ENCODE data around the gene WDR33. TPM values are rescaled to one million over a fixed set of nuclear protein-coding genes. Genes with fewer than 3 reads are reported as not detected.

The WDR33 gene
- total and polyA plus RNA-seq, 8 donors, result 7.9 to 99.9 (median 20.3) TPM

DNA sequence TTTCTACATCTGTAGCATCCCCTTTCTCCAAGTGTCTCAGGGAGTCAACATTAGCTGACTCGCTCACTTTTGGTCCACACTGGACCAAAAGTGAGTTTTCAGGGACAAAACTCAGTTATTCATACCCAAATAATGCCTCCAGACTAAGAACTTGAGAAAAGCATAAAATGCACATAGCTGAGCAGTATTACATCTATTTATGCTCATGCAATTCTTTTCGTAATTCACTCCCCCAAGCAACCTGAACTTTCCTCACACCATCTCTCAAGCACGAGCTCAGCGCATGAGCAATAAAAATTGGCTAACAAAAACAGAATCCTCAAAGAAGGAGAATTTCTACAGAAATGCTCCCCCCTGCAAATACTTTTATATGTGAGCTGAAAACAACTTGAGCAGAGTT is 92.7 kb downstream of the WDR33 start:
- Histone ChIP-seq H3K27ac (no peak overlapping the region), H3K9me3 (no peaks in the 10 kb centered on the region), H3K36me3 (peaks cover 34 to 91% (median 86%) of the 10 kb centered on the region in 4 donors), H3K27me3 (no peaks in the 10 kb centered on the region), H3K4me1 (no peaks in the 10 kb centered on the region), H3K4me3 (no peak overlapping the region)
- intact Hi-C loops (cut with DNase I; ENCODE audit: low total_unique reads), result no loop called here
- no peak for DNase-seq
- TF ChIP-seq POLR2AphosphoS5 (IDR thresholded peaks at IDR 0.05), result no peak
- WGBS, 5 donors, result 95 to 99% (median 99%) methylated on average over 4 of the region's 4 CpGs

DNA sequence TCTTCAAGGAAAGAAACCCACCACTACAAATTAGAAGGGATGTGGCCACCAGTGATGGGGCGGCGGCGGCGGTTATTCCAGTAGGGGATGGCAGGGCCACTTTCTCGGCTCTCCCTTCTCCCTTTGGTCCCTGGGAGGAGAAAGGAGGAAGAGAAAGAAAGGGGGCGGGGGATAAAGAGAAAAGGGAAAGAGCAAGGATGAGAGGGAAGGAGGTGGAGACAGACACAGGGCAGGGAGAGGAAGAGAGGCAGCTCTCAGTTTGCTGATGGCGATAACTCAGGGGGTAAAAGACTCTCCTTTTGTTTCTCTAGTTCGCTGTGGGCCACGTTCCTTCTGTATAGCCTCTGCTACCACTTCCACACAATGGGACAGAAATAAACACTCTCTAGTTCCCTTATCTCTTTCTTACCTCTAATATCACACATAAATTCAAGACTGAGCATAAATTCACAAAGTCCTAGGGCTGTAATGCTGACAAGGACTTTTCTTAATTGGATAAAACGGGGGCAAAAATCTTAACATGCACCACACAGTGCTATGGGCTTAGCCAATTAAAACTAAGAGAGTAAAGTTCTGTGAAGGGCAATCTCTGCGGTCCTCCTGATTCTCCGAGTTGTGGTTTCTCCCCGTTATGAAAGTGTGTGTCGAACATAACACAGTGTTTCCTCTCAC is 95.1 kb downstream of the WDR33 start:
- intact Hi-C loops (cut with DNase I; ENCODE audit: low total_unique reads), result no loop called here
- WGBS, 5 donors, result 91 to 95% (median 93%) methylated on average over 14 of the region's 14 CpGs
- no peak overlapping the region for H3K27ac ChIP-seq
- TF ChIP-seq, protein P1, sequence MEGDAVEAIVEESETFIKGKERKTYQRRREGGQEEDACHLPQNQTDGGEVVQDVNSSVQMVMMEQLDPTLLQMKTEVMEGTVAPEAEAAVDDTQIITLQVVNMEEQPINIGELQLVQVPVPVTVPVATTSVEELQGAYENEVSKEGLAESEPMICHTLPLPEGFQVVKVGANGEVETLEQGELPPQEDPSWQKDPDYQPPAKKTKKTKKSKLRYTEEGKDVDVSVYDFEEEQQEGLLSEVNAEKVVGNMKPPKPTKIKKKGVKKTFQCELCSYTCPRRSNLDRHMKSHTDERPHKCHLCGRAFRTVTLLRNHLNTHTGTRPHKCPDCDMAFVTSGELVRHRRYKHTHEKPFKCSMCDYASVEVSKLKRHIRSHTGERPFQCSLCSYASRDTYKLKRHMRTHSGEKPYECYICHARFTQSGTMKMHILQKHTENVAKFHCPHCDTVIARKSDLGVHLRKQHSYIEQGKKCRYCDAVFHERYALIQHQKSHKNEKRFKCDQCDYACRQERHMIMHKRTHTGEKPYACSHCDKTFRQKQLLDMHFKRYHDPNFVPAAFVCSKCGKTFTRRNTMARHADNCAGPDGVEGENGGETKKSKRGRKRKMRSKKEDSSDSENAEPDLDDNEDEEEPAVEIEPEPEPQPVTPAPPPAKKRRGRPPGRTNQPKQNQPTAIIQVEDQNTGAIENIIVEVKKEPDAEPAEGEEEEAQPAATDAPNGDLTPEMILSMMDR (IDR thresholded peaks at IDR 0.05), result no peak
- TF ChIP-seq EP300 (IDR thresholded peaks at IDR 0.05), result no peak
- TF ChIP-seq POLR2A (IDR thresholded peaks at IDR 0.05), result no peak
- TF ChIP-seq POLR2AphosphoS5 (IDR thresholded peaks at IDR 0.05), result no peak
- H3K36me3 ChIP-seq, result peaks cover 24 to 77% (median 69%) of the 10 kb centered on the region in 4 donors
- no peak overlapping the region for H3K4me3 ChIP-seq
- no peaks in the 10 kb centered on the region for H3K27me3 ChIP-seq
- no peaks in the 10 kb centered on the region for H3K9me3 ChIP-seq
- H3K4me1 ChIP-seq, result no peaks in the 10 kb centered on the region
- DNase-seq, result no peak

GRCh38 chr2:127713562-127713961 is 97.4 kb downstream of the WDR33 start:
- TF ChIP-seq, protein P1 (IDR thresholded peaks at IDR 0.05), result no peak
- TF ChIP-seq POLR2AphosphoS5 (IDR thresholded peaks at IDR 0.05) (no peak), POLR2A (IDR thresholded peaks at IDR 0.05) (no peak), EP300 (IDR thresholded peaks at IDR 0.05) (no peak)
- H3K36me3 ChIP-seq, result peaks cover 13 to 77% (median 68%) of the 10 kb centered on the region in 4 donors
- no peaks in the 10 kb centered on the region for H3K27me3 ChIP-seq
- H3K27ac ChIP-seq, result no peak overlapping the region
- no peak for DNase-seq
- intact Hi-C loops (cut with DNase I; ENCODE audit: low total_unique reads), result no loop called here
- H3K4me3 ChIP-seq, result no peak overlapping the region
- WGBS, 5 donors, result 89 to 97% (median 95%) methylated on average over 16 to 25 of the region's 25 CpGs
- no peaks in the 10 kb centered on the region for H3K4me1 ChIP-seq
- no peaks in the 10 kb centered on the region for H3K9me3 ChIP-seq

DNA sequence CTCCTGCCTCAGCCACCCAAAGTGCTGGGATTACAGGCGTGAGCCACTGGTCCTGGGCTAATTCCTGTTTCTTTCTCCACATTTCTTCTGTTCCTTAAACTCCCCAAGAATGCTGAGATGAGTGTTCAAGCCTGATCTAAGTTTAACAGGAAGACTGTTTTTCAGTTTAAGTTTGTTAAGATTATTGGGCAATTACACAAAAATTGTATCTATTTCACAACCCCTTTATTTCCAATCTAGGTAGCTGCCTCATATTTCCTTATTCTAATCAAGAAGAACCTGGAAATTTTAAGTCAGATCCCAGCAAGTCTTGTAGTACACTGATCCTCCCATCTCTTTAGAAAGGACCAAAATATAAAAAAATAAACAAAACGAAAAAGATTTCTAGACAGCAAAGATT is 98.0 kb downstream of the WDR33 start:
- intact Hi-C loops (cut with DNase I; ENCODE audit: low total_unique reads), result no loop called here
- DNase-seq, result no peak
- Histone ChIP-seq H3K4me3 (no peak overlapping the region), H3K36me3 (peaks cover 17 to 77% (median 68%) of the 10 kb centered on the region in 4 donors), H3K4me1 (peaks cover 0 to 4% (median 0%) of the 10 kb centered on the region in 4 donors), H3K27ac (no peak overlapping the region), H3K27me3 (no peaks in the 10 kb centered on the region), H3K9me3 (no peaks in the 10 kb centered on the region)
- no peak for TF ChIP-seq POLR2AphosphoS5 (IDR thresholded peaks at IDR 0.05)
- TF ChIP-seq, protein P1 (IDR thresholded peaks at IDR 0.05), result no peak
- no peak for TF ChIP-seq EP300 (IDR thresholded peaks at IDR 0.05)
- TF ChIP-seq POLR2A (IDR thresholded peaks at IDR 0.05), result no peak
- WGBS, 5 donors, result 81 to 93% (median 88%) methylated on average over 2 of the region's 2 CpGs

DNA sequence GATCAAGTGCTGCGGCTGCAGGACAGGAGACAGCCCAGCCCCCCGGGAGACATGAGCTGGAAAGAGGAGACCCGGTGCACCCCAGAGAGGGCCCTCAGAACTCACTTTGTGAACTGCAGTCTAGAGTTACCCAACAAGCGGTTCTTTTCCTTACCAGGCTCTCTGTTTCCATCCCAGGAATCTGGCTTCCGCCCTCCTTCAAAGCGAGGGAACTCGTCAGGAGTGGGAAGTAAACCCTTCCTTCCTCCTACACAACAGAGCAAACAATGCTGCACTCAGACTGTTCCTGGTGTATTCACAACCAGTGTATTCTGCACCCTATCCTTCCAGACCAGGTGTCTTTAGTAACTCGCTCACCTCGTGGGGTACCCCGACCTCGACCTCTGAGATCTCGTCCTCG is 101.6 kb downstream of the WDR33 start:
- peaks cover 26 to 72% (median 68%) of the 10 kb centered on the region in 4 donors for H3K36me3 ChIP-seq
- H3K9me3 ChIP-seq, result no peaks in the 10 kb centered on the region
- intact Hi-C loops (cut with DNase I; ENCODE audit: low total_unique reads), result no loop called here
- no peak overlapping the region for H3K4me3 ChIP-seq
- WGBS, 5 donors, result 92 to 96% (median 94%) methylated on average over 13 of the region's 13 CpGs
- no peak overlapping the region for H3K27ac ChIP-seq
- H3K4me1 ChIP-seq, result peaks cover 6 to 16% (median 11%) of the 10 kb centered on the region in 4 donors
- TF ChIP-seq, protein P1 (IDR thresholded peaks at IDR 0.05), result no peak
- TF ChIP-seq POLR2AphosphoS5 (IDR thresholded peaks at IDR 0.05) (no peak), EP300 (IDR thresholded peaks at IDR 0.05) (no peak), POLR2A (IDR thresholded peaks at IDR 0.05) (no peak)
- H3K27me3 ChIP-seq, result no peaks in the 10 kb centered on the region
- DNase-seq, result no peak
